ENCODE results near the gene STXBP6.

DNA sequence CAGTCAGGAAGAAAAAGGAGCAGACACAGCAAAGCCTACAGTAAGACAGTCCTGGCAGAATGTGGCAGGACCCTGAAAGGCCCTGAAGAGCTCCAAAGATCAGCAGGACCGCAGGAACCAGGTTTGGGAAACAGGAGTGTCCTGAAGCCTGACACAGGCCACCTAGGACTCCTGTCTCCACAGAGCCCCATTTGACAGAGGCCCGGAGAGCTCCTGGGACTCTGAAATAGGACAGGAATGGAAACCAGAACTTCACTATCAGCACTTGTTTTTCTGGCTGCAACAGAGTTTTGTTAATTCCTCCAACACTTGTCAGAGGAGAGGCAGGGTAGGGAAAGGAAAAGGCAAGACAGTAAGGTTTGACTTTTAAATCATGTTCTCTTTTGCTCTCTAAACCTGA is 12.9 kb downstream of the STXBP6 start:
- TF ChIP-seq, protein P1, sequence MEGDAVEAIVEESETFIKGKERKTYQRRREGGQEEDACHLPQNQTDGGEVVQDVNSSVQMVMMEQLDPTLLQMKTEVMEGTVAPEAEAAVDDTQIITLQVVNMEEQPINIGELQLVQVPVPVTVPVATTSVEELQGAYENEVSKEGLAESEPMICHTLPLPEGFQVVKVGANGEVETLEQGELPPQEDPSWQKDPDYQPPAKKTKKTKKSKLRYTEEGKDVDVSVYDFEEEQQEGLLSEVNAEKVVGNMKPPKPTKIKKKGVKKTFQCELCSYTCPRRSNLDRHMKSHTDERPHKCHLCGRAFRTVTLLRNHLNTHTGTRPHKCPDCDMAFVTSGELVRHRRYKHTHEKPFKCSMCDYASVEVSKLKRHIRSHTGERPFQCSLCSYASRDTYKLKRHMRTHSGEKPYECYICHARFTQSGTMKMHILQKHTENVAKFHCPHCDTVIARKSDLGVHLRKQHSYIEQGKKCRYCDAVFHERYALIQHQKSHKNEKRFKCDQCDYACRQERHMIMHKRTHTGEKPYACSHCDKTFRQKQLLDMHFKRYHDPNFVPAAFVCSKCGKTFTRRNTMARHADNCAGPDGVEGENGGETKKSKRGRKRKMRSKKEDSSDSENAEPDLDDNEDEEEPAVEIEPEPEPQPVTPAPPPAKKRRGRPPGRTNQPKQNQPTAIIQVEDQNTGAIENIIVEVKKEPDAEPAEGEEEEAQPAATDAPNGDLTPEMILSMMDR (IDR thresholded peaks at IDR 0.05; ENCODE audit: insufficient read depth, low read depth, low read length), result no peak
- TF ChIP-seq EZH2 (IDR thresholded peaks at IDR 0.05; ENCODE audit: insufficient read depth, low read length), result no peak

All from astrocyte (in vitro differentiated cells and primary cell).